ENCODE results near the gene ARHGEF16. TPM values are rescaled to one million over a fixed set of nuclear protein-coding genes. Genes with fewer than 3 reads are reported as not detected.

Gene ARHGEF16
- total and polyA plus RNA-seq, 11 donors = 0.31 to 1.4 (median 0.51) TPM

DNA sequence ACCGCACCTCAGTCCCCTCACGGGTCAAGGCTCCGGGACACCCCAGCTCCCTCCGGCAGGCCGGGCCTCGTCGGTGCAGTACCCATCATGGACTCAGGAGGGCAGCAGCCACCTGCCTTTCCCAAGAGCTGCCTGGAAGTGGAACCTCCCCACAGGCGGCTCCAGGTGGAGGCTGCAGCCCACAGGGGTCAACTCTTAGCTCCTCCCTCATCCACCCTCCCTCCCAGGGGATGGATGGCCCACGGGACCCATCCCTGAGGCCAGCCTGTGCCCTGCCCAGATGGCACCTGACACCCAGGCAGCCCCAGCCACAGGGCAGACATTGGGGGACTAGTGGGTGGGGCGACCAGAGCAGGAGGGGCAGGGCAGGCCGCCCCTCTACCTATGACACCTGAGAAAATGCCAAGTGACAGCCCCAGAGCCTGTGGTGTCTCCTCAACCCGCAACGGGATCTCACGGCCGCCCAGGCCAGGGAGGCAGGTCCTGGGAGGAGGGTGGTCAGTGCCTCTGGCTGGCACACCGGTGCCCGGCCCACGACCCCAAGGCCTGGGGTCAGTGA lies 1.2 kb upstream of the ARHGEF16 start:
- Histone ChIP-seq H3K4me3 (no peak overlapping the region), H3K9me3 (peaks cover 0 to 3% (median 0%) of the 10 kb centered on the region in 12 donors), H3K27me3 (peaks cover 0 to 25% (median 4%) of the 10 kb centered on the region in 9 donors), H3K27ac (no peak overlapping the region), H3K36me3 (no peaks in the 10 kb centered on the region), H3K4me1 (peaks cover 0 to 36% (median 12%) of the 10 kb centered on the region in 12 donors)
- intact Hi-C loops (cut with DNase I) = loop anchor here (1.0 to 5.0 kb wide), 9 partner anchors 18 to 169 kb away; no protein-coding TSS in a partner anchor
- 3 to 29% (median 26%) methylated on average over 7 to 18 of the region's 18 CpGs for WGBS, 4 donors
- no peak for TF ChIP-seq POLR2A (IDR thresholded peaks at IDR 0.05)
- peak; percentile 86 to 98 (median 95) for TF ChIP-seq CTCF (IDR thresholded peaks at IDR 0.05)
- ATAC-seq (peak; percentile 56 to 85 (median 76)), DNase-seq (peak; percentile 65 to 88 (median 71))

DNA sequence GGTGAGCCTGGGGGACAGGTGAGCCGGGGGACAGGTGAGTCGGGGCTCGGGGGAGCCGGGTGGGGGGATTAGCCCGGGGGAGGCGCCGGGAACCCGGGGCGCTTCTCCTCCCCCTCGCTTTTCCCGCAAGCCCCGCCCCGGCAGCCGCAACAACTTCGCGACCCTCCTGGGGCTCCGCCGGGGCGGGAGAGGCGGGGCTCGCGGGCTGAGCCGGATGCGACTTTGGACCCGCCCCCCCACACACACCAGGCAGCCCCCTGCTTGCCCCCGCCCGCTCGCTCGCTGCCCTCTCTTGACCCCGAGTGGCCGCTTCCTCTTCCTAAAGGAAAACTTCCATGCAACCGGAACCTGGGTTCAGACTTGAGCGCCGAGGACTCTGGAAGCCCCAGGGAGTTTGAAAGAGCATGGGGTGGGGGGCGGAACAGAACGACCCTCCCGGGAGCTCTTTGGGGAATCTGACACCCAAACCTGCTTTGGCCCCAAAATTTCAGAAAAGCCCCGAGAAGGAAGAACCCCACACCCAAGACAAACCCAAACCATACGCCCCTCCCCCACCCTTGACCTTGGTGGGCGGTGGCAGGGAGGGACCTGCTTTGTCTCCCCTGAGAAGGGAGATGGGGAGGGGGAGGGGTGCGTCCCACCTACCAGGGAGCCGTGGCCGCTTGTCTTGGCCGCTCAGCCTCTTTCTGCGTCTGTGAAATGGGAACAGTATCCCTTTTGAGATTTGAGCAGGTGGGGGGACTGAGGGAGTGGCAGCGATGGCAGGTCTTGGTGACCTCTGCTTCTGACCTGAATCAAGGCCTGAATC lies 550 bp downstream of the ARHGEF16 start:
- Histone ChIP-seq H3K36me3 (no peaks in the 10 kb centered on the region), H3K9me3 (peaks cover 0 to 2% (median 0%) of the 10 kb centered on the region in 12 donors), H3K27me3 (peaks cover 0 to 25% (median 4%) of the 10 kb centered on the region in 9 donors), H3K27ac (peak overlapping the region in 3 of 12 donors; percentile 10 to 34 (median 28)), H3K4me3 (peak overlapping the region; percentile 39 to 66 (median 58)), H3K4me1 (peaks cover 0 to 39% (median 15%) of the 10 kb centered on the region in 12 donors)
- peak; percentile 47 to 77 (median 64) for DNase-seq
- 11 to 22% (median 14%) methylated on average over 19 to 46 of the region's 46 CpGs for WGBS, 4 donors
- TF ChIP-seq POLR2A (IDR thresholded peaks at IDR 0.05) (no peak), CTCF (IDR thresholded peaks at IDR 0.05) (no peak)
- intact Hi-C loops (cut with DNase I) = loop anchor here in 6 of 10 donors (2.0 to 5.0 kb wide), 5 partner anchors 16 to 167 kb away; no protein-coding TSS in a partner anchor
- ATAC-seq = peak in 1 of 4 donors; percentile 23

DNA sequence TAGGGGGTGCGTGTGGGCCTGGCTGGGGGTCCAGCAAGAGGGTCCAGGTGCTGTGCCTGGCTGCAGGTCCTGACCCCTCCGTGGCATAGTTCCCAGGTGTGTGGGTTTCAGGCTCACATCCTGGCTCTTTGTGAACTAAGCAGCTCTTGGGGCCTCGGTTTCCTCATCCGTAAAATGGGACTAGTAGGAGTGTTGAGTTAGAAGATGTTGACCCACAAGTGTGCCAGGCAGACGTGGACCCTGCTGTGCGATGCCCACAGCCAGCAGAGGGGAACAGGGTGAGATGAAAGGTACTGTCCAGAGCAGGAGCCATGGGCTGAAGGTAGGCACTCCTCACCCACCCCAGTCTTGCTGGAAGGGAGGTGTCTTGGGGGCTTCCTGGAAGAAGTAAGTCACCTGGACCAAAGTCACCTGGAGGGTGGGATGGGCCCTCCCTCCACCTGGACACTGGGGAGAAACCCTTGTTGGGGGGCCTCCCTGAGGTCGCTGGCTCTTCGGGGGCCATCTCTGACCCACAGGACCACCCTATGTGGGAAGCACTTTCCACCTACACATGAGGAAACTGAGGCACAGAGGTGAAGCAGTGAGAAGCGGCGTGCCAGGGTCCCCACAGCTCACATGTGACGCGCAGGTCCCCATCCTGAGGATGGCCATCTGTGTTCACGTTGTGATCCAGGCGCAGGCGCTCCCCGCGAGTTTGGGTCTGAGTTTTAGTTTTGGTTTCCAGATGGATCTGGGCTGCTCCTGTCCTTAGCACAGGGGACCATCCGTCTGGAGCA lies 1.4 kb downstream of the ARHGEF16 start:
- peaks cover 0 to 25% (median 4%) of the 10 kb centered on the region in 9 donors for H3K27me3 ChIP-seq
- H3K4me3 ChIP-seq = no peak overlapping the region
- no peak for TF ChIP-seq POLR2A (IDR thresholded peaks at IDR 0.05)
- no peak for TF ChIP-seq CTCF (IDR thresholded peaks at IDR 0.05)
- no peak overlapping the region for H3K27ac ChIP-seq
- H3K4me1 ChIP-seq = peaks cover 0 to 45% (median 20%) of the 10 kb centered on the region in 12 donors
- DNase-seq (peak in 1 of 5 donors; percentile 53), ATAC-seq (no peak)
- H3K9me3 ChIP-seq = no peaks in the 10 kb centered on the region
- intact Hi-C loops (cut with DNase I) = loop anchor here in 2 of 10 donors (2.0 kb wide), 2 partner anchors 15 to 29 kb away; no protein-coding TSS in a partner anchor
- 89 to 94% (median 90%) methylated on average over 15 to 18 of the region's 18 CpGs for WGBS, 4 donors
- no peaks in the 10 kb centered on the region for H3K36me3 ChIP-seq

Measured in heart left ventricle (tissue), 16 donors.